GM18907 (cell line): Measurements from ENCODE around the gene GPR37L1.

ENCODE experiments used
- ATAC-seq: cut with Tn5 transposase; IDR thresholded peaks from one replicate; pipeline ENCODE4 v1.9.1; 2021; ENCODE audit warnings: mild to moderate bottlenecking, moderate library complexity; ENCODE audit not compliant: unreplicated experiment

Gene GPR37L1

GRCh38 chr1:202122639-202123335, at the start of gene GPR37L1:
GPR37L1 (plus strand) TSS chr1:202122917; CDS start chr1:202122964, 47 bp downstream.
- no peak for ATAC-seq

GRCh38 chr1:202073206-202073605, 49.5 kb upstream of the GPR37L1 start:
- ATAC-seq: no peak

- no peak for ATAC-seq
These were observed 47.7 kb upstream of the GPR37L1 start for GRCh38 chr1:202074985-202075384.

- no peak for ATAC-seq
These were observed 47.3 kb upstream of the GPR37L1 start for GRCh38 chr1:202075389-202075788.

- no peak for ATAC-seq
These were observed 46.6 kb upstream of the GPR37L1 start for GRCh38 chr1:202076050-202076511.

- no peak for ATAC-seq
These were observed 44.5 kb upstream of the GPR37L1 start for GRCh38 chr1:202078241-202078640.

GRCh38 chr1:202081992-202082391, 40.7 kb upstream of the GPR37L1 start:
- ATAC-seq: no peak

- no peak for ATAC-seq
These were observed 37.7 kb upstream of the GPR37L1 start for GRCh38 chr1:202084791-202085681.

GRCh38 chr1:202085682-202086373, 36.9 kb upstream of the GPR37L1 start:
- no peak for ATAC-seq

- ATAC-seq: no peak
These were observed 36.0 kb upstream of the GPR37L1 start for GRCh38 chr1:202086579-202087350.

GRCh38 chr1:202088206-202088605, 34.5 kb upstream of the GPR37L1 start:
- no peak for ATAC-seq

- no peak for ATAC-seq
These were observed 31.7 kb upstream of the GPR37L1 start for GRCh38 chr1:202090994-202091393.

GRCh38 chr1:202093858-202094257, 28.9 kb upstream of the GPR37L1 start:
- ATAC-seq: no peak

- no peak for ATAC-seq
These were observed 21.5 kb upstream of the GPR37L1 start for GRCh38 chr1:202101184-202101583.

GRCh38 chr1:202104073-202104472, 18.6 kb upstream of the GPR37L1 start:
- no peak for ATAC-seq

- no peak for ATAC-seq
These were observed 17.0 kb upstream of the GPR37L1 start for GRCh38 chr1:202105571-202106339.

GRCh38 chr1:202106340-202107254, 16.1 kb upstream of the GPR37L1 start:
- no peak for ATAC-seq

- no peak for ATAC-seq
These were observed 15.4 kb upstream of the GPR37L1 start for GRCh38 chr1:202107321-202107761.
